Calu3 (cell line): ENCODE results near the gene SNW1. TPM values are rescaled to one million over a fixed set of nuclear protein-coding genes. Genes with fewer than 3 reads are reported as not detected.
"Not testable (repeated sequence)": the region's sequence is repeated elsewhere in the genome, so short reads cannot be mapped to it uniquely, and the experiment has no call there.

ENCODE experiments used
- BruUV-seq: library from RNA; stranded (reverse); fragments of 400-500 nt; replicated peaks from 2 replicates; lab custom pipeline; 2021; lab: Mats Ljungman, UMichigan
- CTCF ChIA-PET: fragments of 300-600 bp; sonication (Branson Sonifier 250); formaldehyde crosslinking; loops from one replicate; lab custom pipeline; 2022; ENCODE audit warnings: antibody characterized with exemption; lab: Charles Lee
- DNase-seq: peaks from one replicate; pipeline ENCODE4 v3.0.0; 2022
- H3K27ac Mint-ChIP-seq: one replicate; pipeline ENCODE4 v1.8.0; 2022; ENCODE audit warnings: mixed read lengths; ENCODE audit not compliant: unreplicated experiment
- H3K27me3 Mint-ChIP-seq: one replicate; pipeline ENCODE4 v1.8.0; 2022; ENCODE audit warnings: mixed read lengths; ENCODE audit not compliant: unreplicated experiment
- H3K36me3 Mint-ChIP-seq: one replicate; pipeline ENCODE4 v1.8.0; 2022; ENCODE audit warnings: mild to moderate bottlenecking, moderate library complexity, mixed read lengths; ENCODE audit not compliant: insufficient read depth, unreplicated experiment
- H3K4me1 Mint-ChIP-seq: one replicate; pipeline ENCODE4 v1.8.0; 2022; ENCODE audit warnings: mild to moderate bottlenecking, low read depth, mixed read lengths; ENCODE audit not compliant: unreplicated experiment
- H3K4me3 Mint-ChIP-seq: one replicate; pipeline ENCODE4 v1.8.0; 2022; ENCODE audit warnings: mild to moderate bottlenecking, low read depth, moderate library complexity, mixed read lengths; ENCODE audit not compliant: unreplicated experiment
- H3K9me3 Mint-ChIP-seq: one replicate; pipeline ENCODE4 v1.8.0; 2022; ENCODE audit warnings: low read depth, mixed read lengths; ENCODE audit not compliant: unreplicated experiment
- intact Hi-C: fragments of 100-400 bp; cut with micrococcal nuclease; formaldehyde crosslinking; loops from one replicate; pipeline ENCODE4 v1.10.0; 2022; ENCODE audit not compliant: unreplicated experiment
- total RNA-seq: library from RNA; stranded (reverse); gene quantifications from 2 replicates; pipeline ENCODE4 v1.2.3, GENCODE V29; 2022
- TF ChIP-seq, protein P1 (sequence below): fragments of 200-600 bp; IDR thresholded peaks from one replicate; pipeline ENCODE4 v1.8.0; 2022; ENCODE audit warnings: antibody characterized with exemption; ENCODE audit not compliant: unreplicated experiment

SNW1 gene
- total RNA-seq, 1 experiment from 2014 or later = 102 TPM

DNA sequence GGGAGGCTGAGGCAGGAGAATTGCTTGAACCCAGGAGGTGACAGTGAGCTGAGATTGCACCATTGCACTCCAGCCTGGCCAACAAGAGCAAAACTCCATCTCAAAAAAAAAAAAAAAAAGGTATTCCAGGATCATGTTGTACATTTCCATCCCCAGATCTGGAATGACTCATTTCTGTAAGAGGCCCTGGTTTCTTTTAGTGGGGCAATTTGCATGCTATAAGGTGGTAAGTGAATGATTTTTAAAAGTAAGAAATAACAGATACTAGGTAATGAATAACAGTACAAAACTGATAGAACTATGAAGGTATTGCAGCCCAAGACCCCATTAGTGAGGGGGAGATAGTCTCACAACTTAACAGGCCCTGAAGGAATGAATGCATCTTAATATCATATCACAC, 21.2 kb upstream of the SNW1 start:
- CTCF ChIA-PET = no interaction called here

DNA sequence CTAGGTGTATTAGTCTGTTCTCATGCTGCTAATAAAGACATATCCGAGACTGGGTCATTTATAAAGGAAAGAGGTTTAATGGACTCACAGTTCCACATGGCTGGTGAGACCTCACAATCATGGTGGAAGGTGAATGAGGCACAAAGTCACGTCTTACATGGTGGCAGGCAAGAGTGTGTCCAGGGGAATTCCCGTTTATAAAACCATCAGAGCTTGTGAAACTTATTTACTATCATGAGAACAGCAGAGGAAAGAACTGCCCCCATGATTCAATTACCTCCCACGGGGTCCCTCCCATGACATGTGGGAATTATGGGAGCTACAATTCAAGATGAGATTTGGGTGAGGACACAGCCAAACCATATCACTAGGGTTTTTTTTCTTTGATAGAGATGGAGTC, 13.0 kb upstream of the SNW1 start:
- CTCF ChIA-PET, H3K27me3 Mint-ChIP-seq, DNase-seq, H3K36me3 Mint-ChIP-seq, H3K4me1 Mint-ChIP-seq, H3K9me3 Mint-ChIP-seq, intact Hi-C loops, H3K27ac Mint-ChIP-seq, BruUV-seq, H3K4me3 Mint-ChIP-seq: not testable (repeated sequence)

More for the DNA sequence above, 21.2 kb upstream of the SNW1 start:
- intact Hi-C loops = no loop called here
- Mint-ChIP-seq H3K27ac (no peak overlapping the region), H3K27me3 (no peaks in the 10 kb centered on the region), H3K4me1 (no peaks in the 10 kb centered on the region), H3K4me3 (no peak overlapping the region), H3K36me3 (no peaks in the 10 kb centered on the region), H3K9me3 (no peaks in the 10 kb centered on the region)
- TF ChIP-seq, protein P1, sequence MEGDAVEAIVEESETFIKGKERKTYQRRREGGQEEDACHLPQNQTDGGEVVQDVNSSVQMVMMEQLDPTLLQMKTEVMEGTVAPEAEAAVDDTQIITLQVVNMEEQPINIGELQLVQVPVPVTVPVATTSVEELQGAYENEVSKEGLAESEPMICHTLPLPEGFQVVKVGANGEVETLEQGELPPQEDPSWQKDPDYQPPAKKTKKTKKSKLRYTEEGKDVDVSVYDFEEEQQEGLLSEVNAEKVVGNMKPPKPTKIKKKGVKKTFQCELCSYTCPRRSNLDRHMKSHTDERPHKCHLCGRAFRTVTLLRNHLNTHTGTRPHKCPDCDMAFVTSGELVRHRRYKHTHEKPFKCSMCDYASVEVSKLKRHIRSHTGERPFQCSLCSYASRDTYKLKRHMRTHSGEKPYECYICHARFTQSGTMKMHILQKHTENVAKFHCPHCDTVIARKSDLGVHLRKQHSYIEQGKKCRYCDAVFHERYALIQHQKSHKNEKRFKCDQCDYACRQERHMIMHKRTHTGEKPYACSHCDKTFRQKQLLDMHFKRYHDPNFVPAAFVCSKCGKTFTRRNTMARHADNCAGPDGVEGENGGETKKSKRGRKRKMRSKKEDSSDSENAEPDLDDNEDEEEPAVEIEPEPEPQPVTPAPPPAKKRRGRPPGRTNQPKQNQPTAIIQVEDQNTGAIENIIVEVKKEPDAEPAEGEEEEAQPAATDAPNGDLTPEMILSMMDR = no peak
- no TSS peak for BruUV-seq
- no peak for DNase-seq

DNA sequence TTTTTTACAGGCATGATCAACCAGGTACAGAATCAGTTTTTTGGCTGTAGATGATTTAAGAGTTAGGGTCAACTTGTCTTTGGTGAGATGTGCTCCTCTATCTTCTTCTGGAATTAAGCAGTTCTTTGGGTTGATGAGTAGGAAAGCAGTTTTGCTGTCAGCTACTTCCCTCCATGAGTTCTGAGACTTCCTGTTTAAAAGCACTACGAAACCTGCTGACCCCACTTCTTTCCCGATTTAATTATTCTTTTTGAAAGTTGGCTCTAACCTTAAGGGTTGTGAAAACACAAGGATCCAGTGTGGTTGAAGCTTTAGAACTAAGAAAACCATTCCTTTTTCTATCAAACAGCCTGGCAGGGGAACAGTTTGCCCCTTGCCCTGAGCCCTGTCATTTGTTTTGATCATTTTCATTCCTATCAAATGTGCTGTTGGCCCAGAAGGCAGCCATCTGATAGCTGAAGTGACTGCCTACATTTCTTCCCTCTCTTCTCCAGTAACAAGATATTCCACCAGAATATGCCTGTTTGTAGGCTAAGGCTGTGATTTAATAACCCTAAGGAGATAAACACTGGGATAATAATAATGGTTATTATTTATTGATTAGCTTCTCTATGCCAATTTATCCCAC, 7.6 kb upstream of the SNW1 start:
- CTCF ChIA-PET, H3K4me1 Mint-ChIP-seq, H3K36me3 Mint-ChIP-seq, intact Hi-C loops, DNase-seq, H3K9me3 Mint-ChIP-seq, H3K4me3 Mint-ChIP-seq, BruUV-seq, H3K27ac Mint-ChIP-seq: not testable (repeated sequence)
- H3K27me3 Mint-ChIP-seq = peaks cover 11% of the 10 kb centered on the region

DNA sequence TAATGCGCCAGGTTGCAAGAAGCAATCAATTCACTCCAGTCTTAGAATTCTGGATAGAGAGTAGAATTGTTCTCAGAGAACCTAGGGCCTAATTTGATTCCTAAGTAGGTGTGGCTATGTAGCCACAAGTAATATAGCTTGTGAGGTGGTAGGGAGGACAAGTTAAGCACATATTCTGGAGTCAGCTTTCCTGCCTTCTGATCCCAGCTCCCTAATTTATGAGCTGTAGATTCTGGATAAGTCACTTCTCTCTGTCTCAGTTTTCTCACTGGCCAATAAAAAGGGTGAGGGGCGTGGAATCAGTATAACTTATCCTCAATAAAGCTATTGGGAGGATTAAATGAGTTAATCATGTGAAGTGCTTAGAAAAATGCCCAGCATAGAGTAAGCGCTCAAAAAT, 3.0 kb upstream of the SNW1 start:
- intact Hi-C loops = loop anchor here (5.0 kb wide), 1 partner anchor 38 kb away; the partner anchor contains the start of gene ADCK1
- Mint-ChIP-seq H3K4me1 (peaks cover under 1% of the 10 kb centered on the region), H3K9me3 (no peaks in the 10 kb centered on the region), H3K36me3 (peaks cover 16% of the 10 kb centered on the region), H3K4me3 (no peak overlapping the region), H3K27ac (no peak overlapping the region), H3K27me3 (peaks cover 11% of the 10 kb centered on the region)
- BruUV-seq = no TSS peak
- CTCF ChIA-PET = no interaction called here
- TF ChIP-seq, protein P1 = no peak
- no peak for DNase-seq

DNA sequence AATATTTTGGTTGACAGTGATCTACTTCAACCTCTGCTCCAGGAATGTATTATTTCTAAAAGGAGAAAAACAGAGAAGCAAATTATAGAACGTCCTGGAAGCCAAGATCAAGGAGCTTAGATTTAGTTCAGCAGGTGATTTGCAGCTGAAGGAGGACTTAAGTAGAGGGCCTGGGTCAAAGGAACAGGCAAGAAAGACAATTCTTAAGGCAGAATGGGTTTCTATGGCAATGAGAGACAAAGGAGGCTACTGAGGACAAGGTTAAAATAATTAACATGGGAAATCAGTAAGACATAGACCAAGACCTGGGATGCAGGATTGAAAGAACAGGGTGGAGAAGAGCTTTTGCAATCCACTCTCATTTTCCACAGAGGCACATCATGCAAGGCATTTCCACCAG, 2.4 kb upstream of the SNW1 start:
- Mint-ChIP-seq H3K27ac (no peak overlapping the region), H3K27me3 (peaks cover 11% of the 10 kb centered on the region), H3K9me3 (no peaks in the 10 kb centered on the region), H3K36me3 (peaks cover 16% of the 10 kb centered on the region), H3K4me1 (peaks cover 7% of the 10 kb centered on the region), H3K4me3 (no peak overlapping the region)
- CTCF ChIA-PET = no interaction called here
- TF ChIP-seq, protein P1 = no peak
- no peak for DNase-seq
- intact Hi-C loops = loop anchor here (5.0 kb wide), 1 partner anchor 39 kb away; the partner anchor contains the start of gene ADCK1
- BruUV-seq = no TSS peak
